ENCODE measurements around the gene MED9. TPM values are rescaled to one million over a fixed set of nuclear protein-coding genes. Genes with fewer than 3 reads are reported as not detected.

Gene MED9
- total RNA-seq, 1 donor from 2014 or later: 18.9 TPM

GRCh38 chr17:17539591-17539990 is 62.8 kb downstream of the MED9 start:
- no peak overlapping the region for H3K4me3 ChIP-seq
- no peaks in the 10 kb centered on the region for H3K9me3 ChIP-seq
- H3K4me1 ChIP-seq: peaks cover 6% of the 10 kb centered on the region
- no peaks in the 10 kb centered on the region for H3K36me3 ChIP-seq
- TF ChIP-seq POLR2A (IDR thresholded peaks at IDR 0.05) (no peak), POLR2AphosphoS5 (IDR thresholded peaks at IDR 0.05; ENCODE audit: insufficient read depth in 1 of 2, low read depth in 1 of 2) (no peak)
- TF ChIP-seq, protein P1, sequence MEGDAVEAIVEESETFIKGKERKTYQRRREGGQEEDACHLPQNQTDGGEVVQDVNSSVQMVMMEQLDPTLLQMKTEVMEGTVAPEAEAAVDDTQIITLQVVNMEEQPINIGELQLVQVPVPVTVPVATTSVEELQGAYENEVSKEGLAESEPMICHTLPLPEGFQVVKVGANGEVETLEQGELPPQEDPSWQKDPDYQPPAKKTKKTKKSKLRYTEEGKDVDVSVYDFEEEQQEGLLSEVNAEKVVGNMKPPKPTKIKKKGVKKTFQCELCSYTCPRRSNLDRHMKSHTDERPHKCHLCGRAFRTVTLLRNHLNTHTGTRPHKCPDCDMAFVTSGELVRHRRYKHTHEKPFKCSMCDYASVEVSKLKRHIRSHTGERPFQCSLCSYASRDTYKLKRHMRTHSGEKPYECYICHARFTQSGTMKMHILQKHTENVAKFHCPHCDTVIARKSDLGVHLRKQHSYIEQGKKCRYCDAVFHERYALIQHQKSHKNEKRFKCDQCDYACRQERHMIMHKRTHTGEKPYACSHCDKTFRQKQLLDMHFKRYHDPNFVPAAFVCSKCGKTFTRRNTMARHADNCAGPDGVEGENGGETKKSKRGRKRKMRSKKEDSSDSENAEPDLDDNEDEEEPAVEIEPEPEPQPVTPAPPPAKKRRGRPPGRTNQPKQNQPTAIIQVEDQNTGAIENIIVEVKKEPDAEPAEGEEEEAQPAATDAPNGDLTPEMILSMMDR (IDR thresholded peaks at IDR 0.05): no peak
- intact Hi-C loops (cut with DNase I): no loop called here
- no peak overlapping the region for H3K27ac ChIP-seq
- no peak for DNase-seq (ENCODE audit: extremely low spot score in 2 of 2)
- no peaks in the 10 kb centered on the region for H3K27me3 ChIP-seq

DNA sequence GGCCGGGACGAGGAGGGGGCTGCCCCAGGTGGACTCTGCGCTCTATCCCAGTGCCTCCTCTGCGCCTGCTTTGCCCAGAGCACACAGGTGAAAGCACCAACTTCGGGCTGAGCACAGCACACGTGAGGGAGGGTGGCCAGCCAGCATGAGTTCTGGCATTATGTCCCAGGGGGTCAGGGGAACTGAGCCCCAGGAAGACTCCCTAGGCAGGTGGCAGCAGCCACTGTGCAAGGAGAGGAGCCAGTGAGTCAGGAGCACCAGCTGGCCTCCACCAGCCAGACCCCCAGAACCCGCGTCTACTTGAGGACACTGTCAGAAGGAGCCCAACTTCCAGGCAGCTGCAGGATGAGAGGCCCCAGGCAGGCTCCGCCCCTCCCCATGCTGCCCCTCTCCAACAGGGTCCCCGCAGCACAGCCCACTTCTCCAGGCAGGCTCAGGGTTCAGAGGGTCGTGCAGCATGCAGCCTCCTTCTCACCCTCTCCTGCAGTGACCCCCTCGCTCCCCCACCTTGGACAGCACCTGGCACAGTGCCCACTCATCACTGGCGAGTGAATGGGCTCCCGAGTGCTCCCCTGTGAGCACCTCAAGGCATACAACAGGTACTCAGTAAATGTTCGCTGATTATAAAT is 63.6 kb downstream of the MED9 start:
- Histone ChIP-seq H3K27me3 (no peaks in the 10 kb centered on the region), H3K9me3 (no peaks in the 10 kb centered on the region), H3K4me1 (peaks cover 11% of the 10 kb centered on the region), H3K36me3 (no peaks in the 10 kb centered on the region), H3K27ac (no peak overlapping the region), H3K4me3 (no peak overlapping the region)
- DNase-seq (ENCODE audit: extremely low spot score in 2 of 2): no peak
- TF ChIP-seq, protein P1 (IDR thresholded peaks at IDR 0.05): no peak
- TF ChIP-seq POLR2A (IDR thresholded peaks at IDR 0.05) (no peak), POLR2AphosphoS5 (IDR thresholded peaks at IDR 0.05; ENCODE audit: insufficient read depth in 1 of 2, low read depth in 1 of 2) (no peak)
- intact Hi-C loops (cut with DNase I): no loop called here

DNA sequence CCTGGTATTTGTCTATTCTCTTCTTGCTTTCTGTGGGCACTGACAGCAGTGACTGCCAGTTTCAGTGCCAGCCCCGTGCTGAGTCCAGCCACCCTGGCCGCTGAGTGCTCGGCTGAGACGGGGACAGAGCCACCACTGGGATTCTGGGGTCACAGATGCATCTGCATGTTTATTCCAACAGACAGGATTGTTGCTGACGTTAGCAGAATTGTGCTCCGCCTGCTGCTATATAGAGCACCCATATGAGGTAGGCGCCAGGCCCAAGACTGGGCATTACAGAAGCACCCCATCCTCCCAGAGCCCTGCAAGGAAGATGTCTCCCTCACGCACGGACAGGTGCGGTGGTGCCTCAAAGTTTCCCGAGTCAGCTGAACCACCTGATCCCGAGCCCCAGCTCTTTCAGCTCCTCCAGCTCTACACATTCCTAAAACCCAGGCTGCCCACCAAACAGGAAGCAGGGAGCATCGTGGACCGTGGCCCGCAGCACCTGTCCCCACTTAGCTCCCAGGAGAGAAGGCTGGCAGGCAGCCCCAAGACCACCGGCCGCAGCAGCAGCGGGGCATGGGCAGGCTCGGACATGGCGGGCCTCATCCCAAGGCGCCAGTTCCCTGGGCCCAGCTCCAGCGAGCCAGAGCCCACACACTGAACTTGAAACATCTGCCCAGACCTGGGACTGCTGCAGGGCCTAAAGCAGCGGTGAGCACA is 64.3 kb downstream of the MED9 start:
- Histone ChIP-seq H3K27me3 (no peaks in the 10 kb centered on the region), H3K4me1 (peaks cover 18% of the 10 kb centered on the region), H3K36me3 (no peaks in the 10 kb centered on the region), H3K4me3 (no peak overlapping the region), H3K27ac (no peak overlapping the region), H3K9me3 (no peaks in the 10 kb centered on the region)
- intact Hi-C loops (cut with DNase I): no loop called here
- no peak for DNase-seq (ENCODE audit: extremely low spot score in 2 of 2)
- TF ChIP-seq, protein P1 (IDR thresholded peaks at IDR 0.05): no peak
- TF ChIP-seq POLR2A (IDR thresholded peaks at IDR 0.05): no peak
- TF ChIP-seq POLR2AphosphoS5 (IDR thresholded peaks at IDR 0.05; ENCODE audit: insufficient read depth in 1 of 2, low read depth in 1 of 2): no peak

DNA sequence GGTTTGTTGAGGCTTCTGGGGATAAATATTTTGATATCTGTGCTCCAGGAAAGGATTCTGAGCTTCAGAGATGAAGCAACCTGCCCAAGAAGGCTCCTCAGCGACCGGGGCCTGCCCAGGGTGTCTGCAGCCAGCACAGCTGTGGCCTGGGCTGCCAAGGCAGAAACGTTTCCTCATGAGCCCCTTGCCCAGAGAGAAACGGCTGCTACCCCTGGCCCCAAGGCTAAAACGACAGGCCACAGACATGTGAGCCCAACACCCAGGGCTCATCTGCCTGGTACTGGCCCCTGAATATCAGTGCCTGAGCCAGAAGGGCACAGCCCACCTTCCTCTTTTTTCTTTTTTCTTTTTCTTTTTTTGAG is 64.8 kb downstream of the MED9 start:
- Histone ChIP-seq H3K4me1 (peaks cover 19% of the 10 kb centered on the region), H3K27me3 (no peaks in the 10 kb centered on the region)
- intact Hi-C loops (cut with DNase I): no loop called here

More for the DNA sequence above, 64.8 kb downstream of the MED9 start:
- no peak for DNase-seq (ENCODE audit: extremely low spot score in 2 of 2)
- H3K4me3 ChIP-seq: no peak overlapping the region
- H3K36me3 ChIP-seq: no peaks in the 10 kb centered on the region
- H3K27ac ChIP-seq: no peak overlapping the region
- TF ChIP-seq POLR2A (IDR thresholded peaks at IDR 0.05) (no peak), POLR2AphosphoS5 (IDR thresholded peaks at IDR 0.05; ENCODE audit: insufficient read depth in 1 of 2, low read depth in 1 of 2) (no peak)
- TF ChIP-seq, protein P1 (IDR thresholded peaks at IDR 0.05): no peak
- no peaks in the 10 kb centered on the region for H3K9me3 ChIP-seq

Small RNA genes within 50 kb of the gene (small RNA-seq; reads per million reads assigned to genes)
- gene RF00019: not detected

Other genes with a start within 250 kb of the MED9 start
- gene FLCN, start 239.8 kb upstream of the MED9 start, total RNA-seq: 82.0 TPM
- 48.1 TPM for gene COPS3, start 195.8 kb upstream of the MED9 start, total RNA-seq
- gene NT5M, start 173.6 kb upstream of the MED9 start, total RNA-seq: 3.2 TPM
- gene RASD1, start 19.4 kb downstream of the MED9 start, total RNA-seq: 227 TPM
- gene PEMT, start 114.7 kb downstream of the MED9 start, total RNA-seq: 37.3 TPM
- 29.2 TPM for gene RAI1, start 204.5 kb downstream of the MED9 start, total RNA-seq

Measured in vagina (tissue), 2 donors.